Prostate gland (tissue), 2 donors: Measurements from ENCODE around the gene NUTM2A. TPM values are rescaled to one million over a fixed set of nuclear protein-coding genes. Genes with fewer than 3 reads are reported as not detected.

Experiments
- total RNA-seq, 2 donors: library from RNA; depleted of rRNA; stranded (reverse); fragments of >200 nt; gene quantifications; one replicate each; pipeline ENCODE4 v1.1.0, GENCODE V29; 2016

Gene NUTM2A
- total RNA-seq, 2 donors from 2014 or later = 3.6 to 9.5 TPM

Other genes starting within 250 kb of the NUTM2A start
- gene FAM25A, start 205.2 kb upstream of the NUTM2A start, total RNA-seq = not detected
- 100 to 1,000 TPM; 154 to 437 TPM for gene GLUD1, start 130.6 kb upstream of the NUTM2A start, total RNA-seq
- 10 to 100 TPM; 25.2 to 43.5 TPM for gene SHLD2, start 130.2 kb upstream of the NUTM2A start, total RNA-seq
- gene NUTM2D, start 132.3 kb downstream of the NUTM2A start, total RNA-seq = 10 to 100 TPM in 1 of 2 donors, 1 to 10 TPM in 1; 7.8 to 13.0 TPM